Thoracic aorta (tissue), 2 donors: ENCODE data around the gene SPON1. TPM values are rescaled to one million over a fixed set of nuclear protein-coding genes. Genes with fewer than 3 reads are reported as not detected.

ENCODE experiments used
- ATAC-seq: fragments of 150-250 bp; one replicate; pipeline ENCODE4 v1.8.0; 2017; ENCODE audit warnings: low read depth; ENCODE audit not compliant: insufficient number of reproducible peaks, low FRiP score
- DNase-seq: peaks from one replicate; pipeline ENCODE4 v3.0.0-alpha.2; 2020; ENCODE audit warnings: low spot score
- H3K27ac ChIP-seq, 2 donors: fragments of 200-600 bp; sonication (generic); 1 replicate in 1 of 2; 2 replicates in 1 of 2; pipeline ENCODE4 v1.5.1; 2016; ENCODE audit warnings: mild to moderate bottlenecking in 2 of 2, moderate library complexity in 2 of 2
- H3K27me3 ChIP-seq: fragments of 200-600 bp; sonication (generic); replicated peaks from 2 replicates; pipeline ENCODE4 v1.6.0; 2016; ENCODE audit warnings: mild to moderate bottlenecking; ENCODE audit not compliant: insufficient read depth
- H3K36me3 ChIP-seq: fragments of 200-600 bp; sonication (generic); one replicate; pipeline ENCODE4 v1.5.1; 2016
- H3K4me1 ChIP-seq, 2 donors: fragments of 200-600 bp; sonication (generic); 1 replicate in 1 of 2; 2 replicates in 1 of 2; pipeline versions ENCODE4 v1.5.1 to v1.6.0; 2016; ENCODE audit warnings: low read depth in 2 of 2, mild to moderate bottlenecking in 1 of 2; ENCODE audit not compliant: control insufficient read depth in 1 of 2
- H3K4me3 ChIP-seq: fragments of 200-600 bp; sonication (generic); 2 replicates; pipeline ENCODE4 v1.5.1; 2016; ENCODE audit warnings: mild to moderate bottlenecking
- H3K9me3 ChIP-seq: fragments of 200-600 bp; sonication (generic); 2 replicates; pipeline ENCODE4 v1.5.1; 2016
- CTCF ChIP-seq: fragments of 200-600 bp; sonication (generic); IDR thresholded peaks from one replicate; pipeline ENCODE4 v1.5.1; 2019; ENCODE audit warnings: antibody characterized with exemption
- total RNA-seq, 2 donors: library from RNA; depleted of rRNA; stranded (reverse); fragments of >200 nt; gene quantifications; one replicate each; pipeline versions ENCODE4 v1.1.0 to v1.2.3, GENCODE V29; 2016

SPON1 gene
- total RNA-seq, 2 donors from 2014 or later = 20.6 to 48.5 TPM

GRCh38 chr11:14300661-14301304, 338.3 kb downstream of the SPON1 start:
- peak; percentile 76 for TF ChIP-seq CTCF
- Histone ChIP-seq H3K36me3 (no peaks in the 10 kb centered on the region), H3K9me3 (no peaks in the 10 kb centered on the region), H3K4me3 (no peak overlapping the region), H3K27me3 (no peaks in the 10 kb centered on the region), H3K4me1 (peaks cover 0 to 29% of the 10 kb centered on the region in 2 donors), H3K27ac (no peak overlapping the region)
- ATAC-seq (peak; percentile 48), DNase-seq (peak; percentile 6)

- no peak for ATAC-seq
- Histone ChIP-seq H3K4me3 (no peak overlapping the region), H3K36me3 (no peaks in the 10 kb centered on the region), H3K27me3 (no peaks in the 10 kb centered on the region), H3K9me3 (no peaks in the 10 kb centered on the region), H3K4me1 (peaks cover 10 to 33% of the 10 kb centered on the region in 2 donors), H3K27ac (no peak overlapping the region)
- TF ChIP-seq CTCF = no peak
- DNase-seq = no peak
Measured at GRCh38 chr11:14304601-14305000, 342.1 kb downstream of the SPON1 start.

GRCh38 chr11:14305649-14306048, 343.1 kb downstream of the SPON1 start:
- H3K36me3 ChIP-seq = no peaks in the 10 kb centered on the region
- no peaks in the 10 kb centered on the region for H3K9me3 ChIP-seq
- ATAC-seq (no peak), DNase-seq (no peak)
- H3K27me3 ChIP-seq = no peaks in the 10 kb centered on the region
- no peak overlapping the region for H3K27ac ChIP-seq
- H3K4me1 ChIP-seq = peaks cover 10 to 26% of the 10 kb centered on the region in 2 donors
- no peak overlapping the region for H3K4me3 ChIP-seq
- TF ChIP-seq CTCF = no peak

DNA sequence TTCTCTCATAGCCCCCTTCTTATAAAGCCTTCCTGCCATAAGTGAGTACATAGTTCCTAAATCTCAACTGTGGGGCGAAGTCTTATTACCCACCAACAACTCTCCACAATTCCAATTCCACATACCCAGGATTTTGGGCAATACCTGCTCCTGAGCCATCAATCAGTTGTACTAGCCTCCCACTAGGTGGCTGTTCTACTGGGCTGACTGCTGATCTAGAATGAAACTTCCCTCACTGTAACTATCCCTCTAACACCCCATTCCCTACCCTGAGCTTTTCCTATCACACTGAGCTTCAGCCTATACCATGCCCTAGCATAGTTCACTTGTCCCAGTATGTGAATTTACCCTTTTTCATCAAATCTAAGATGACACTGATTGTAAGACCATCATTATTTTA, 344.0 kb downstream of the SPON1 start:
- TF ChIP-seq CTCF = no peak
- peaks cover 10 to 29% of the 10 kb centered on the region in 2 donors for H3K4me1 ChIP-seq
- no peak for ATAC-seq

DNA sequence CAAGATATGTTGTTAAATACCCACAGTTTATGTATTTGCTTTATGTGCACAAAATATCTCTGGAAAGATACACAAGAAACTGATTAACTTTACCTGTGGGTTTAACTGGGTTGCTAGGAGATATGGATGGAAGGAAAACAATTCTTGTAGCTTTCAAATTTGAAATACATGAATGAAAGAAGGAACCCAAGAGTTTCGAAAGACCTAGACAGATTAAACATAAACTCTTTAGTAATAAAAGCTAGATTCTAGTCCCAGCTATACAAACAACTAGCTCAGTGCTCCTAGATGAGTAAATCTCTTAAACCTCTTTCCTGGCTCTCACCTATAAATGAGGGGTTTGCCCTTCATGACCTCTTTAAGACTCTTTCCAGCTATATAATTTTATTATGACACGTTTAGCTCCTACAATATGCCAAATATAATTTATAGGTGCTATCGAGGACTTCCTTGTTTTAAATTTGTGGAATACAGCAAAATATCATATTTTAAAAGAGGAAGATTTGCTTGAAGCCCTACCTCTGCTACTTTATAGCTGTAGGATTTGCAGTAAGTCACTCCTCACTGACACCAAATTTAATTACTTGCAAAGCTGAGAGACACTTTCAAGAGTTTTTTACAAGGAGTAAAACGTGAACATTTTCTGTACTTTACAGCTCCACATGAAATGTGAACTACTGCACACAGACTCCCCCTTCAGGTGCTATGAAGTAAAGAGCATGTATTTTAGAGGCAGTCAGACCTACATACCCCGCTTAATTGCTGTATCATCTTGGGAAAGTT, 345.8 kb downstream of the SPON1 start:
- Histone ChIP-seq H3K27ac (no peak overlapping the region), H3K27me3 (no peaks in the 10 kb centered on the region), H3K9me3 (no peaks in the 10 kb centered on the region), H3K36me3 (no peaks in the 10 kb centered on the region), H3K4me1 (peaks cover 19 to 47% of the 10 kb centered on the region in 2 donors), H3K4me3 (no peak overlapping the region)
- ATAC-seq = no peak
- peak; percentile 57 for TF ChIP-seq CTCF
- no peak for DNase-seq

More for the DNA sequence above, 344.0 kb downstream of the SPON1 start:
- DNase-seq = no peak
- H3K4me3 ChIP-seq = no peak overlapping the region
- H3K9me3 ChIP-seq = no peaks in the 10 kb centered on the region
- no peaks in the 10 kb centered on the region for H3K36me3 ChIP-seq
- H3K27me3 ChIP-seq = no peaks in the 10 kb centered on the region
- no peak overlapping the region for H3K27ac ChIP-seq
